ENCODE measurements around the gene RAP1GAP.

Gene RAP1GAP

GRCh38 chr1:21628798-21629393 lies 40.3 kb downstream of the RAP1GAP start:
- no peak for DNase-seq (ENCODE audit: low read depth in 2 of 2, low spot score in 1 of 2)

DNA sequence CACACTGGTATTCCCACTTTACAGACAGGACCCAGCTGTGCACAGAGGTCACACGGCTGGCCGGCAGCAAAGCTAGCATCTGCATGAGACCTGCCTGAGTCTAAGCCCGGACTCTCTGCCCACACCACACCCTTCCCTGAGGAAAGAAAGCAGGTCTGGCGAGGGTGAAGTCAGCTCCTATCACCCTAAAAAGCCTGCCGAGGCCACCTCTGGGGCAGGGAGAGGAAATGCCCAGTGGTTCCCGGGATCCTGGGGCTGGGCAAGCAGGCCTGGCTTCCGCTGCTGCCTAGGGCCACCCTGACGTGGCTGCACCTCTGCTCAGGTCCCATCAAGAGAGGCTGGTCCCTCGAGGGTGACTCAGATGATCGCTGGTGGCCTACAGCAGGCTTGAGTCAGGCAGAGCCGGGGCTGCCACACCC lies 42.2 kb downstream of the RAP1GAP start:
- no peak for DNase-seq (ENCODE audit: low read depth in 2 of 2, low spot score in 1 of 2)

DNA sequence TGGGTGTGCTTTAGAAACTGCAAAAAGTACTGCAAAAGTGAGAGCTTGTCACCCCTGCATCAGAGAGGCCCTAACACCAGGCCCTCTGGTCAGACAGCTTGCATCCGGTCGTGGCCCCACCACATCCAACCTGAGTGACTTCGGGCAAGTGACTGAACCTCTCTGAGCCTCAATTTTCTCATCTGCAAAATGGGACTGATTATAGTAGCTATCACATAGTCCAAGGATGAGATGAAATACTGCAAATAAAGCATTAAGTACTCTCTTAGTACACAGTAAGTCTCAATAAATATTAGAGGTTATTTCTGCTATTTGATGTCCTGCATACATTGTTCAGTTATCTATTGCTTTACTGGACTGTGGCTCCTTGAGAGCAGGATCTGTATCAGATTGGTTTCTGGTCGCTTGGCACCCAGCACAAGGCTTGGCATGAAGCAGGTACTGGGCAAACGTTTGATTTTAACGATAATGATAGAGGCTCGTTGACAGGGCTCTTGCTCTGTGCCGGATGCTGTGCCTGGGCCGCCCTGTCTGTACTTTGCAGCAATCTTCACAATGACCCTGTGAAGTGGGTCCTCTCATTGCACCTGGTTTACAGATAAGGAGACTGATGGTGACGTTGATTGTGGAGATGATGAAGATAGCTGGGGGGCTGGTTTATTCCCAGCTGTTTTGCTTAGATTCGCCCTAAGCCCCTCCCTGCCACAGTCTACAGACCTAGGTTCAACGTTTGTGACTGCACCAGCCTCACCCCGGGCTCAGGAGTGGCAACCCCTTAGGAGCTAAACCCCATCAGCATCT lies 43.6 kb downstream of the RAP1GAP start:
- DNase-seq (ENCODE audit: low read depth in 2 of 2, low spot score in 1 of 2), result no peak

DNA sequence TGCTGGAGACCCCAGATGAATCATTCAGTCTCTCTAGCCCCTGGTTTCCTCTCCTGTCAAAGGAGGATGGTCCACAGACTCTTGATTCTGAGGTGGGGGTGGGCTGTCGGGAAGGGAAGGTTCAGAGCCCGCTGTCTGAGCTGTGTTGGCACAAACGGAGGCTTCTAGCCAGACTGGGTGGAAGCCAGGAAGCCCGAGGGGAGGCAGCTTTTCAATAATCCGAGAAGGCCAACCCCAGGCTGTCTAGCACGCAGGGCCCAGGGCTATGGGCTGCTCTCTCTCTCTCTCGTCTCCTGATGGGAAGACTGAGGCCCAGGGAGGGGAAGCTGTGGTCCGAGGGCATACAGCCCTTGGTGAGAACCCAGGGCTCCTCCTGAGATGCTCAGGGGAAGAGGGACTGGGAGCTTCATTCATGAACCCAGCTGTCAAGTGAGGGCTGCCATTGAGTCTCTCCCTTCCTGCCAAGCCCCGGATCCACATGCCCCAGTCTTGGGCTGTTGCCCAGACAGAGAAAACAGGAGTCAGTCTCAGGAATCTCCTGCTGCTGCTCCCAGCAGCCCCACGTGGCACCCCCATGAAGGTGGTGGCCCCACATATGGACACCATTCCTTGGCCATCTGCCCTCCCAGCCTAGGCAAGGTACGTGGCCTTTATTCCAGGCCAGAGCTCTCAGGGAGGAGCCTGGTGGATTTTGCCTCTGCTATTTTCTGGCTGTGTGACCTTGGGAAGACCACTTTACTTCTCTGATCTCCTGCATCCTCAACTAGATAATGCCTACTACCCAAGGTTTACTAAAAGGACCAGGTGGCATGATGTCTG lies 44.4 kb downstream of the RAP1GAP start:
- no peak for DNase-seq (ENCODE audit: low read depth in 2 of 2, low spot score in 1 of 2)

DNA sequence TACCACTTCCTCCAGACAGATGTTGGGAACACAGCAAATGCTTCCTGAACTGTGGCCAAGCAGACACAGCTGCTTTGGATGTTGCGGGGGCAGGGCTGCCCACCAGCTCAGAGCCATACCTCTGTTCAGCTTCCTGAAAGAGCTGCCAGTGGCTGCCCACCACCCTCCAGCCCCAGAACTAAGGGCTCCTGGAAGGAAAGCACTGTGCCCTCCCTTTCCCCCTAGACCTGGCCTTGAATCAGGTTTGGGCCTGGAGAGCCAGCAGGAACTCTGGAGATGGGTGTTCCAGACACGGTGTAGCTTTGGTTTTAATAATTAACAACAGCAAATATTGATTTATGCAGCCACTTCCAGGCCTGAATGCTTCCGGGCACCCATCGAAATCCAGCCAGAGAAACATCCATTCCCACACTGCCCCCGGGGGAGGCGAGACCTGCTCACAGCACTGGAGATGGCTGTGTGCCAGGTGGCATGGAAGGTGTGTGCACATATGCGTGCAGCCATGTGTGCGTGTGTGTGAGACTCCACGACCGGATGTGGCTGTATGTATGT lies 45.7 kb downstream of the RAP1GAP start:
- no peak for DNase-seq (ENCODE audit: low read depth in 2 of 2, low spot score in 1 of 2)

- no peak for DNase-seq (ENCODE audit: low read depth in 2 of 2, low spot score in 1 of 2)
Observed at GRCh38 chr1:21622466-21623315, 46.5 kb downstream of the RAP1GAP start.

DNA sequence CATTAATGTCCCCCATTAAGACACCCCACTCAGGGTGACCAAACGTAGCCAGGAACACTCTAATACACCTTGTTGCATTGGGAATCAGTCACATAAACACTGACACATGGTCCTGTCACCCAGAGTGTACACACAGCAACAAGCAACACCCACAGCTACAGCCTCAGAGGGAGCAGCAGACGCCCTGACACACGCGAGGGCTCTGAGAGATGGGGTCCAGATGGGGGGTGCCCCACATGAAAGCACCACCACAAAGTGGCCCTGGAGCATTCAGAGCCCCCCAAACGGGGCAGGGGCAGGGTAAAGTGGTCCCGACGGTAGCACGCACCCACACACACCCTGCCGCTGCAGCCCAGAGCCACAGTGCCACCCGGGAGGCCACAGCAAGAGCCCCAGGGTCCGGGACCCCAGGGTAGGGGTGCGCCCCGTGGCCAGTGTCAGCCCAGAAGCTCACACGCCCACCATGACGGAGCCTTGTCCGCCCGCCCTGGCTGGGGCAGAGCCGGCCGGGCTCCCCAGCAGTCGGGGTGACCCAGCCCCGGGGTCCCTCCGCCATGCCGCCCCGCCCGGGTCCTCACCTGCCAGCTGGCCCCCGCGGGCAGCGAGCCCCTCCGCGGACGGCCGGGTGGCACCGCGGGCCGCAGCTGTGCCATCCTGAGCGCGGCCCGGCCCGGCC lies 47.3 kb downstream of the RAP1GAP start:
- no peak for DNase-seq (ENCODE audit: low read depth in 2 of 2, low spot score in 1 of 2)

DNA sequence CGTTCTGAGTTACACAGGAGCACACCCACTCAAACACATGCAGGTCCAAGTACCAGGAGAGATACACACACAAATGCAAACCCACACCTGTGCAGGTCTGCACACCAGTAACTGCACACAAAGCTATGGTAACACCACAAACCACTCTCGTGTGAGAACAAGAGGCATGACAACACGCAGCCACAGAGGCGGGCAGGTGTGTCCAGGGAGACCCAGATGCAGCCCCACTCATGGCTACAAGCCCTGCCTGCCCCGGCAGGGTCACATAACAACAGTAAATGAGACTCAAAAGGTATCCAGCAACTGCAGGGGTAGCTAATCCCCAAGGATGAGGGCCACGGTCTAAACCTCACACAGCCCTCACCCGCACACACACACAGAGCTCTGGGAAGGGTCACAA lies 48.1 kb downstream of the RAP1GAP start:
- DNase-seq (ENCODE audit: low read depth in 2 of 2, low spot score in 1 of 2), result no peak

DNA sequence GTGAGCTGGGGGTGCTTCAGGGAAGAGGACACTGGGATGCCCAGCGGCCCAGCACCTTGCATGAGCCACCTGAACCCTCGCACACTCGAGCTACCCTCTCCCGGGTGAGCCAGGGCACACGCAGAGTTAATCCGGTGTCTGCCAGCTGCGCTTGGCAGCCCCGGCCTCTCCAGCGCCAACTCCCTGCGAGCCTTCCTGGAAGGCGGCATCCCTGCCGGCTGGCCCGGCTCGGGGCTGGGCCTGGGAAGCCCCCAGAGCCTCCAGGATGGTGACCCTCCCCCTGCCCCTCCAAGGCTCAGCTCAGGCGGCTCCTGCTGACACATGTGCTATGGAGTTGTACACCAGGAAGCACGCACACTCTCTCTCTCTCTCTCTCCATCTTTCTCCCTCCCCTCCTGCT lies 48.7 kb downstream of the RAP1GAP start:
- no peak for DNase-seq (ENCODE audit: low read depth in 2 of 2, low spot score in 1 of 2)

DNA sequence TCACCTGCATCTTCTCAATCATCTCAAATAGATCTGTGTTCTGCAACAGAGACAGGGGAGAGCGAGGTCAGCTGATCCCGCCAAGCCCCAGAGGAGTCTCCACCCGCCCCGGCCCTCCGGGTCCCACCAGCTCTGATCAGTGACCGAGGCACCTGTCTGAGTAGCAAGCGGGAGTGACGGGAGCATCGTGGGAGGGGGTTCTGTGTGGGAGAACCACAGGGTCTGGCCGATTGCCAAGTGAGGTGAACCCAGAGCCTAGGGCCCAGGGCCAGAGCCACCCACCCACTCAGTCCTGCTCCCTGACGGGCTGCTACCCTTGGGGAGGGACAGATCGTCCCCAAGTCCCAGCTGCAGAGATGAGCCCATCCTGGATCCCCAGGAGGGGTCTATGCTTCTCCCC lies 49.1 kb downstream of the RAP1GAP start:
- DNase-seq (ENCODE audit: low read depth in 2 of 2, low spot score in 1 of 2), result no peak

- DNase-seq (ENCODE audit: low read depth in 2 of 2, low spot score in 1 of 2), result no peak
Observed at GRCh38 chr1:21619375-21619947, 49.7 kb downstream of the RAP1GAP start.

DNA sequence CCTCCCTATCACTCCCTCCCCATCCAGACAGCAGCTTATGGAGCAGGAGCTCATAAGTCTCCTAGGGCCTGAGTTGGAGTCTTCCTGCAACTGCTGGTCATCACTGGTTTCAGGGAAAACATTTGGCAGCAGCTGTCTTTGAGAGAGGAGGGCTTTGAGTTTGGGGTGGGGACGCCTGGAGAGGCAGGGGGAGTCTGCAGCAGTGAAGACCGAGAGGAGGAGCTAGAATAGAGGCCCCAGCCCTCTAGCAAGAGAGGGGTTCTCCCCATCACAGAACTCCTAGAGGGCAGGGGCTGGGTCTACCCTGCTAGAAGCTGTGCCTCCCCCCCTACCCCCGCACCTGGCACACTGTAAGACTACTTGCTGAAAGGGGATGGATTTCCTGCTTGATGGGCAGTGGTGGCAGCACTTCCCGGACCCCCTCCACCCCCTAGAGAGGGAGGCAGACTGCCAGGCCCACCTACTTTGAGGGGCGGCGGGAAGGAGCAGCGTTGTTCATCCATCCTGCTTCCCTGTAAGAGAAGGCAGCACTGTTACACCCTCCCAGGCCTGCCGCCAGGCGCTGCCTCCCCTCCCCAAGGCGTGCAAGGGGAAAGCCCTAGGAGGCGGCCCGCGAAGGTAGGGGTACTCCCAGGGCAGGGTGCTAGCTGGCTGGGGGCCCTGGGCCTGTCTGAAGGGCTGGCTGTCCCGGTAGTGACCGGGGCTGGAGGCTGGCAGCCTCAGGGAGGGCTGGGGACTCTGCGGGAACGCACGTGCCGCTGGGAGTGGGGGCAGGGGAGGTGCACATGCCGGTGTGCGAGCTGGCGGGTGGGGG lies 50.4 kb downstream of the RAP1GAP start:
- DNase-seq (ENCODE audit: low read depth in 2 of 2, low spot score in 1 of 2), result no peak

DNA sequence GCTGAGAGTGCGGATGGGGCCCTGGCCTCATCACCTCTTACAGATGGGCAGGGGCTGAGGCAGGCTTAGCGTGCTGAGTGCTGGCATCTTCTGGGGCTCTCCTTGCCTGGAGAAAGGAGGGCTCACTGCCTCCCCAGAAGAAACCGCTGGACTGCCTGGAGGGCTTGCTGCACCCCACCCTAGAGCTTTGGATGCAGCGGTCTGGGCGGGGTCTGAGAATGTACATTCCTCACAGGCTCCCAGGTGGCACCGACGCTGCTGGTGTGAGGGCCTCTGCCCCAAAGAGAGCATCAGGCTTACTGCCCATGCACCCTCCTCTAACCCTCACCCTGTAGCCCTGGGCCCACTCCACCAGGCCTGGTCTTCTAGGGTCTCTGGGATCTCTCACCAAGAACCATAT lies 51.1 kb downstream of the RAP1GAP start:
- no peak for DNase-seq (ENCODE audit: low read depth in 2 of 2, low spot score in 1 of 2)

- DNase-seq (ENCODE audit: low read depth in 2 of 2, low spot score in 1 of 2), result no peak
Observed at GRCh38 chr1:21617126-21617738, 51.9 kb downstream of the RAP1GAP start.

- DNase-seq (ENCODE audit: low read depth in 2 of 2, low spot score in 1 of 2), result no peak
Observed at GRCh38 chr1:21616372-21616771, 52.8 kb downstream of the RAP1GAP start.

DNA sequence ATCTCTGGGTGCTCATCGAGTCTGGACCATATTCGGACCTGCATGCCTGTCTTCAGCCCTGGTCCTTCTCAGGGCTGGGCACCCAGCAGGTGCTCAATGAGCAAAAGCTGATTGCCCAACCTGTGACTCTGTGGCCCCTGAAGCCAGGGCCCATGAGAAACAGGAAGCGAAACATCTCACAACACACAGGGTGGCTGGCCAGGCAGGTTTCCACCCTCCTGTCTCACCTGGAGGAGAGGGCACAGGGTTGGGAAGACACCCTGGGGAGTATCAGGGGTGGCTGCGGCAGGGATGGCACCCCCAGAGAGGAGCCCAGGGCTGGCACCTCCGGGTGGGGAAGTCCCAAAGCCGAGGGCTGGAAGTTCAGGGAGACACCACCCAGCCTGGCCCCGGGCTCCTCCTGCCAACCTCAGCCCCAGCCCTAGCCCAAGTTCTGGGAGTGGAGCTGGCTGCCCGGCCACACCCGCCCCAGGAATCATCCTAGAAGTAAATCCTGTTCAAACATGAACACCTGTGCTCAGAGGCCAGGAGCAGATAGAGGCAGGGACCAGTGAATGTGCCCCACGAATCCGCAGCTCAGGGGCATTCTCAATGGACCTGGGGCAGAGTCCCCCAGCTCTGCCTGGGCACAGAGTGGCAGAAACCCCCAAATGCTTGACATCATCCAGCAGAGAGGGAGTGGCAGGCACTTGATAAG lies 54.6 kb downstream of the RAP1GAP start:
- DNase-seq (ENCODE audit: low read depth in 2 of 2, low spot score in 1 of 2), result no peak

GRCh38 chr1:21613072-21613867 lies 55.9 kb downstream of the RAP1GAP start:
- DNase-seq (ENCODE audit: low read depth in 2 of 2, low spot score in 1 of 2), result no peak
